Activated B cell treated with CpG ODN at 0.5 μM for 24 hours (primary cell): ENCODE results near the gene SMG7. TPM values are rescaled to one million over a fixed set of nuclear protein-coding genes. Genes with fewer than 3 reads are reported as not detected.

Experiments
- ATAC-seq: fragments of 200-7000 bp; cut with Tn5 transposase; one replicate; pipeline ENCODE4 v1.10.0; 2021; ENCODE audit warnings: low read depth, mild to moderate bottlenecking, moderate library complexity
- CTCF ChIA-PET: fragments of 350-600 bp; sonication (Branson Sonifier 250); formaldehyde crosslinking; loops from one replicate; lab custom pipeline; 2021; ENCODE audit warnings: antibody characterized with exemption; lab: Charles Lee
- POLR2A ChIA-PET: fragments of 350-600 bp; sonication (Branson Sonifier 250); formaldehyde crosslinking; loops from one replicate; lab custom pipeline; 2021; ENCODE audit warnings: antibody characterized with exemption; lab: Charles Lee
- DNase-seq: peaks from one replicate; pipeline ENCODE4 v3.0.0; 2022
- H3K27ac Mint-ChIP-seq: one replicate; pipeline ENCODE4 v1.8.0; 2020; ENCODE audit warnings: mixed read lengths
- H3K27me3 Mint-ChIP-seq: one replicate; pipeline ENCODE4 v1.8.0; 2021; ENCODE audit warnings: mixed read lengths
- H3K36me3 Mint-ChIP-seq: one replicate; pipeline ENCODE4 v1.8.0; 2021; ENCODE audit warnings: low read depth, mixed read lengths
- H3K4me1 Mint-ChIP-seq: one replicate; pipeline ENCODE4 v1.8.0; 2021; ENCODE audit warnings: mixed read lengths
- H3K4me3 Mint-ChIP-seq: one replicate; pipeline ENCODE4 v1.8.0; 2020; ENCODE audit warnings: mild to moderate bottlenecking, mixed read lengths
- H3K9me3 Mint-ChIP-seq: one replicate; pipeline ENCODE4 v1.8.0; 2020; ENCODE audit warnings: mixed read lengths
- CTCF ChIP-seq: fragments of 200-600 bp; IDR thresholded peaks from one replicate; pipeline ENCODE4 v1.8.0; 2022; ENCODE audit warnings: antibody characterized with exemption, mild to moderate bottlenecking
- intact Hi-C: fragments of 100-400 bp; cut with micrococcal nuclease; formaldehyde crosslinking; loops from one replicate; pipeline ENCODE4 v1.15.1; 2024
- total RNA-seq: library from RNA; stranded (reverse); gene quantifications from 2 replicates; pipeline ENCODE4 v1.2.3, GENCODE V29; 2022

The SMG7 gene
- total RNA-seq, 1 donor from 2014 or later = 83.5 TPM

GRCh38 chr1:183498342-183498991, 26.2 kb downstream of the SMG7 start:
- intact Hi-C loops = no loop called here
- ATAC-seq = no peak
- peaks cover 7% of the 10 kb centered on the region for H3K36me3 Mint-ChIP-seq

GRCh38 chr1:183505454-183506089, 33.3 kb downstream of the SMG7 start:
- Mint-ChIP-seq H3K9me3 (no peaks in the 10 kb centered on the region), H3K27ac (no peak overlapping the region), H3K4me1 (peaks cover 9% of the 10 kb centered on the region), H3K36me3 (peaks cover 5% of the 10 kb centered on the region), H3K27me3 (no peaks in the 10 kb centered on the region), H3K4me3 (no peak overlapping the region)
- TF ChIP-seq CTCF = no peak
- no peak for ATAC-seq
- POLR2A ChIA-PET = no interaction called here
- CTCF ChIA-PET = interaction anchor here (1.0 kb wide), 1 partner anchor 34 kb away, joined by 3 read pairs; no protein-coding TSS in a partner anchor
- intact Hi-C loops = loop anchor here (2.0 to 5.0 kb wide), 2 partner anchors 13 to 33 kb away; partner anchors contain the start of gene SMG7
- no peak for DNase-seq

More at GRCh38 chr1:183498342-183498991, 26.2 kb downstream of the SMG7 start:
- Mint-ChIP-seq H3K27me3 (no peaks in the 10 kb centered on the region), H3K27ac (no peak overlapping the region), H3K9me3 (no peaks in the 10 kb centered on the region), H3K4me3 (no peak overlapping the region), H3K4me1 (peaks cover 54% of the 10 kb centered on the region)
- CTCF ChIA-PET = interaction anchor here (1.4 kb wide), 1 partner anchor 14 kb away, joined by 3 read pairs; no protein-coding TSS in a partner anchor
- POLR2A ChIA-PET = no interaction called here
- no peak for TF ChIP-seq CTCF
- DNase-seq = no peak

- H3K4me3 Mint-ChIP-seq = no peak overlapping the region
- ChIA-PET CTCF (interaction anchor here (1.0 kb wide), 1 partner anchor 33 kb away, joined by 3 read pairs; no protein-coding TSS in a partner anchor), POLR2A (no interaction called here)
- H3K9me3 Mint-ChIP-seq = no peaks in the 10 kb centered on the region
- no peaks in the 10 kb centered on the region for H3K27me3 Mint-ChIP-seq
- DNase-seq = no peak
- H3K36me3 Mint-ChIP-seq = peaks cover 8% of the 10 kb centered on the region
- no peak for ATAC-seq
- intact Hi-C loops = loop anchor here (2.0 to 5.0 kb wide), 2 partner anchors 14 to 34 kb away; partner anchors contain the start of gene SMG7
- no peak for TF ChIP-seq CTCF
- peaks cover 11% of the 10 kb centered on the region for H3K4me1 Mint-ChIP-seq
- H3K27ac Mint-ChIP-seq = no peak overlapping the region
Observed at GRCh38 chr1:183506561-183506960, 34.3 kb downstream of the SMG7 start.

- H3K4me3 Mint-ChIP-seq = no peak overlapping the region
- H3K9me3 Mint-ChIP-seq = no peaks in the 10 kb centered on the region
- DNase-seq (no peak), ATAC-seq (no peak)
- H3K36me3 Mint-ChIP-seq = peaks cover 14% of the 10 kb centered on the region
- H3K27me3 Mint-ChIP-seq = no peaks in the 10 kb centered on the region
- no peak for TF ChIP-seq CTCF
- POLR2A ChIA-PET = no interaction called here
- no peak overlapping the region for H3K27ac Mint-ChIP-seq
- peaks cover 11% of the 10 kb centered on the region for H3K4me1 Mint-ChIP-seq
- CTCF ChIA-PET = no interaction called here
- intact Hi-C loops = loop anchor here (5.0 kb wide), 1 partner anchor 36 kb away; the partner anchor contains the start of gene SMG7
Observed at GRCh38 chr1:183508694-183509093, 36.4 kb downstream of the SMG7 start.

GRCh38 chr1:183512450-183512849, 40.2 kb downstream of the SMG7 start:
- CTCF ChIA-PET = no interaction called here
- Mint-ChIP-seq H3K27ac (no peak overlapping the region), H3K4me3 (no peak overlapping the region), H3K4me1 (peaks cover 8% of the 10 kb centered on the region), H3K27me3 (no peaks in the 10 kb centered on the region), H3K9me3 (no peaks in the 10 kb centered on the region), H3K36me3 (peaks cover 45% of the 10 kb centered on the region)
- POLR2A ChIA-PET = interaction anchor here (0.5 to 1.1 kb wide), 2 partner anchors 40 to 59 kb away, joined by 3 to 4 read pairs; partner anchors contain the start of gene SMG7
- intact Hi-C loops = no loop called here
- DNase-seq = no peak
- TF ChIP-seq CTCF = no peak
- no peak for ATAC-seq
